Measurements from ENCODE around the gene MRAS. TPM values are rescaled to one million over a fixed set of nuclear protein-coding genes. Genes with fewer than 3 reads are reported as not detected.

Gene MRAS
- 37.0 and 67.5 TPM in 2 replicates for total RNA-seq

GRCh38 chr3:138347960-138348753 lies at the start of gene MRAS:
TSS of gene MRAS (plus strand) at chr3:138348579. CDS start at chr3:138372884, 24,305 bp downstream.

DNA sequence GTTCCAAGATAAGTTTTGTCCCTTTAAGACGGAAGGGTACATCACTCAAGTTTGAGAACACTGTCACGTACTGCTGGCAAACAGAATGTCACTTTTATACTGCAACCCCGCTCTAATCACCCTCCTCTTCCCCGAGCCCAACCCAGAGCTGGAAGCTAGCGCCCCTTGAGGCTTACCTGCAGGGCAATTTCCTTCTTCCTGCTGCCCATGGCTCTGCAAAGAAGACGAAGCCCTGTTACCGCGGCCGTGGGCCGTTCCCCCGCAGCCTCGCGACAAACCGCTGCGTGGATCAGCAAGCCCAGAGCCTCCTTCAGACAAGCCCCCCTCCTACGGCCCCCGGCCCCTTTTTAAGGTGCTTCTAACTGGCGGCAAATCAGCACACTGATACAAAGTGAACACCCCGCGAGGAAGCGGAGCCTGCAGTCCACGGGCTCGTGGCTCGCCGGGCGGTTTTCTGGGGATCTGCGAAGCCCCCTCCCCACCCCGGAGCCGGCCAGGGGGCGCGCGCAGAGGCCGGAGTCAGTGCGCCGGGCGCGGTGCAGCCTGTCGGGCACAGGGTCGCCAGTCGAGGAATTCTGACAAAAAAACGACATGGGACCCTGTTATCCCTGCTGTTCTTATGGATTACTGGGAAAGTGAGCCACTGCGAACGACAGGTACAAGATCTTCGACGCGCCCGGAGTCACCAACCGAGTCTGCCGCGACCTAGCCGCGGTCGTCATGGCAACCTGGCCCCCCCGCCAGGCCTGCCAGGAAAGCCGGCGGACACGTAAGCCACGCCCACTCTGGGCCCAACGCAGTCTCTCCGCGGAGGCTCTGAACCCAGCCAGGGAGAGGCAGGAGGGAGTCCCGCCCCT lies 19.0 kb upstream of the MRAS start, which contains the start of gene NME9:
TSS of gene NME9 (minus strand) at position 725 of the 857 bp plus-strand sequence. CDS start at position 209, 516 bp downstream.

GRCh38 chr3:138434276-138434874 lies 86.0 kb downstream of the MRAS start, which contains the start of gene ESYT3:
TSS of gene ESYT3 (plus strand) at chr3:138434616. CDS start at chr3:138434799, 183 bp downstream.

Other genes starting within 250 kb of the MRAS start
- 21.2 and 29.4 TPM in 2 replicates for gene DZIP1L, start 233.0 kb upstream of the MRAS start, total RNA-seq
- not detected in 2 replicates for gene A4GNT, start 216.2 kb upstream of the MRAS start, total RNA-seq
- 11.4 and 14.5 TPM in 2 replicates for gene DBR1, start 173.7 kb upstream of the MRAS start, total RNA-seq
- 34.1 and 35.9 TPM in 2 replicates for gene ARMC8, start 161.3 kb upstream of the MRAS start, total RNA-seq
- 0.09 TPM in 1 of 2 replicates, not detected in the other for gene NME9, start 18.7 kb upstream of the MRAS start, total RNA-seq
- gene ESYT3, start 86.0 kb downstream of the MRAS start, total RNA-seq, result 0.28 and 0.83 TPM in 2 replicates
- gene CEP70, start 245.7 kb downstream of the MRAS start, total RNA-seq, result 19.5 and 22.2 TPM in 2 replicates